HepG2 (cell line): ENCODE data around the gene VMO1. TPM values are rescaled to one million over a fixed set of nuclear protein-coding genes. Genes with fewer than 3 reads are reported as not detected.

ENCODE experiments used
- CBX1 ChIP-seq: IDR thresholded peaks from one replicate; pipeline ENCODE4 v1.6.1; 2016; ENCODE audit warnings: antibody characterized with exemption, low read depth
- DNMT3B ChIP-seq: conservative IDR thresholded peaks from 2 replicates; pipeline ENCODE4 v1.6.1; 2016; ENCODE audit warnings: missing biosample characterization, control low read depth
- EP300 ChIP-seq, 3 experiments: sonication (generic) in 1 of 3; formaldehyde crosslinking in 1 of 3; IDR thresholded peaks; 2 replicates each; pipeline versions ENCODE4 v1.5.1 to v1.6.1; 2011 to 2020; ENCODE audit warnings: low read depth in 2 of 3, low read length in 2 of 3, borderline replicate concordance in 1 of 3, improper control_type of control experiment in 1 of 3, mild to moderate bottlenecking in 1 of 3, missing genetic modification reagents in 1 of 3, moderate library complexity in 1 of 3
- ETV6 ChIP-seq: sonication (generic); formaldehyde crosslinking; conservative IDR thresholded peaks from 2 replicates; pipeline ENCODE4 v1.4.0; 2020; ENCODE audit warnings: missing genetic modification reagents
- GLI4 ChIP-seq: sonication (generic); formaldehyde crosslinking; IDR thresholded peaks from 2 replicates; pipeline ENCODE4 v1.5.1; 2020; ENCODE audit warnings: missing genetic modification reagents, mild to moderate bottlenecking, moderate library complexity, borderline replicate concordance
- HNRNPUL1 ChIP-seq: fragments of 200-400 bp; formaldehyde crosslinking; IDR thresholded peaks from 2 replicates; pipeline ENCODE4 v1.6.1; 2017; ENCODE audit warnings: low read depth, mild to moderate bottlenecking, low read length, moderate library complexity
- NR2F1 ChIP-seq, 2 experiments: fragments of 450-650 bp in 1 of 2; formaldehyde crosslinking in 1 of 2; IDR thresholded peaks; 2 replicates each; pipeline versions ENCODE4 v1.5.0 to v1.6.1; 2016 to 2020; ENCODE audit warnings: mild to moderate bottlenecking in 1 of 2, missing compliant biosample characterization in 1 of 2, missing genetic modification reagents in 1 of 2, moderate library complexity in 1 of 2
- PCBP1 ChIP-seq: fragments of 200-400 bp; formaldehyde crosslinking; IDR thresholded peaks from 2 replicates; pipeline ENCODE4 v1.6.1; 2017; ENCODE audit warnings: mild to moderate bottlenecking, low read depth, low read length, borderline replicate concordance
- PHF8 ChIP-seq: sonication (generic); formaldehyde crosslinking; IDR thresholded peaks from 2 replicates; pipeline ENCODE4 v1.5.0; 2020; ENCODE audit warnings: missing genetic modification reagents
- RBM39 ChIP-seq: fragments of 200-400 bp; formaldehyde crosslinking; IDR thresholded peaks from one replicate; pipeline ENCODE4 v1.6.1; 2018; ENCODE audit warnings: antibody characterized with exemption, mild to moderate bottlenecking, low read depth, low read length; ENCODE audit not compliant: poor library complexity, severe bottlenecking
- SIN3B ChIP-seq: fragments of 150-350 bp; IDR thresholded peaks from 2 replicates; pipeline ENCODE4 v1.6.1; 2014; ENCODE audit warnings: low read length
- TRIM22 ChIP-seq: fragments of 450-650 bp; IDR thresholded peaks from 2 replicates; pipeline ENCODE4 v1.6.1; 2017
- U2AF2 ChIP-seq: fragments of 200-400 bp; formaldehyde crosslinking; IDR thresholded peaks from 2 replicates; pipeline ENCODE4 v1.6.1; 2017; ENCODE audit warnings: low read depth, mild to moderate bottlenecking, low read length
- ZBTB7A ChIP-seq: sonication (generic); formaldehyde crosslinking; IDR thresholded peaks from 2 replicates; pipeline ENCODE4 v1.8.0; 2022; ENCODE audit warnings: mild to moderate bottlenecking, missing genetic modification reagents
- ZNF17 ChIP-seq: sonication (generic); formaldehyde crosslinking; IDR thresholded peaks from 2 replicates; pipeline ENCODE4 v1.5.0; 2020; ENCODE audit warnings: mild to moderate bottlenecking, missing genetic modification reagents
- ZNF235 ChIP-seq: sonication (generic); formaldehyde crosslinking; IDR thresholded peaks from 2 replicates; pipeline ENCODE4 v1.8.1; 2023; ENCODE audit warnings: mild to moderate bottlenecking, missing genetic modification reagents, borderline replicate concordance
- ZNF274 ChIP-seq: sonication (generic); formaldehyde crosslinking; IDR thresholded peaks from 2 replicates; pipeline ENCODE4 v1.5.1; 2020; ENCODE audit warnings: mild to moderate bottlenecking, missing genetic modification reagents
- ZNF282 ChIP-seq: fragments of 450-650 bp; IDR thresholded peaks from 2 replicates; pipeline ENCODE4 v1.6.1; 2018; ENCODE audit not compliant: partially characterized antibody
- ZNF343 ChIP-seq: sonication (generic); formaldehyde crosslinking; IDR thresholded peaks from 2 replicates; pipeline ENCODE4 v1.4.0; 2020; ENCODE audit warnings: mild to moderate bottlenecking, missing genetic modification reagents
- ZNF430 ChIP-seq: sonication (generic); formaldehyde crosslinking; IDR thresholded peaks from 2 replicates; pipeline ENCODE4 v1.9.0; 2021; ENCODE audit warnings: mild to moderate bottlenecking, missing genetic modification reagents
- ZNF605 ChIP-seq: sonication (generic); formaldehyde crosslinking; IDR thresholded peaks from 2 replicates; pipeline ENCODE4 v1.8.0; 2022; ENCODE audit warnings: mild to moderate bottlenecking, missing genetic modification reagents
- polyA plus RNA-seq, 8 experiments: library from polyadenylated mRNA; depleted of rRNA in 3 of 8; stranded (reverse) in 7 of 8; unstranded in 1 of 8; fragments of >200 nt; fragmentation: Illumina TruSeq in 4 of 8; extraction: Trizol in 4 of 8; gene quantifications; 2 replicates each; pipeline versions ENCODE4 v1.2.1 to v1.2.3, GENCODE V29; 2011 to 2016; ENCODE audit warnings: low read depth in 4 of 8, missing spikeins in 1 of 8, mixed read lengths in 1 of 8; ENCODE audit not compliant: insufficient read depth in 1 of 8
- total RNA-seq, 5 experiments: library from RNA; depleted of rRNA; stranded (reverse); fragments of >200 nt; fragmentation: Illumina TruSeq; extraction: Trizol; gene quantifications; 2 replicates each; pipeline ENCODE4 v1.2.3, GENCODE V29; 2016; ENCODE audit warnings: low read depth in 1 of 5
- TF ChIP-seq, protein P1 (sequence below): sonication (generic); formaldehyde crosslinking; IDR thresholded peaks from 2 replicates; pipeline ENCODE4 v1.5.0; 2020; ENCODE audit warnings: mild to moderate bottlenecking, missing genetic modification reagents
- TF ChIP-seq, protein P2 (sequence below): sonication (generic); formaldehyde crosslinking; IDR thresholded peaks from 2 replicates; pipeline ENCODE4 v1.4.0; 2020; ENCODE audit warnings: mild to moderate bottlenecking, missing genetic modification reagents
- TF ChIP-seq, protein P3 (sequence below): sonication (generic); formaldehyde crosslinking; IDR thresholded peaks from 2 replicates; pipeline ENCODE4 v1.9.0; 2022; ENCODE audit warnings: low read depth, missing genetic modification reagents

The VMO1 gene
- total and polyA plus RNA-seq, 2 of the 13 experiments (the other 11 are each of a cell fraction or from before 2014, with no cell fraction given) = not detected

GRCh38 chr17:4788159-4788806 lies 2.1 kb upstream of the VMO1 start (continued):
- TF ChIP-seq ZNF235 (CRISPR knock-in tag) (no peak), SIN3B (no peak), NR2F1 (CRISPR knock-in tag; IDR thresholded peaks at IDR 0.05) (peak in 1 of 2 experiments; percentile 55; a peak in 2 of 4 replicates), ZNF282 (no peak), ZNF430 (CRISPR knock-in tag) (no peak), CBX1 (no peak), ZBTB7A (CRISPR knock-in tag) (no peak), EP300 (IDR thresholded peaks at IDR 0.05; ENCODE audit: low read depth in 2 of 2, low read length in 2 of 2) (no peak), EP300 (CRISPR knock-in tag; IDR thresholded peaks at IDR 0.05; ENCODE audit: borderline replicate concordance) (no peak), PCBP1 (no peak), ZNF343 (CRISPR knock-in tag) (no peak), ZNF17 (CRISPR knock-in tag) (no peak), U2AF2 (no peak), ETV6 (CRISPR knock-in tag) (no peak), TRIM22 (no peak), RBM39 (no peak), DNMT3B (no peak), HNRNPUL1 (no peak), ZNF274 (no peak), ZNF605 (no peak; the same call in 1 of the 2 replicates), GLI4 (CRISPR knock-in tag) (no peak), PHF8 (no peak)
- TF ChIP-seq, protein P1, sequence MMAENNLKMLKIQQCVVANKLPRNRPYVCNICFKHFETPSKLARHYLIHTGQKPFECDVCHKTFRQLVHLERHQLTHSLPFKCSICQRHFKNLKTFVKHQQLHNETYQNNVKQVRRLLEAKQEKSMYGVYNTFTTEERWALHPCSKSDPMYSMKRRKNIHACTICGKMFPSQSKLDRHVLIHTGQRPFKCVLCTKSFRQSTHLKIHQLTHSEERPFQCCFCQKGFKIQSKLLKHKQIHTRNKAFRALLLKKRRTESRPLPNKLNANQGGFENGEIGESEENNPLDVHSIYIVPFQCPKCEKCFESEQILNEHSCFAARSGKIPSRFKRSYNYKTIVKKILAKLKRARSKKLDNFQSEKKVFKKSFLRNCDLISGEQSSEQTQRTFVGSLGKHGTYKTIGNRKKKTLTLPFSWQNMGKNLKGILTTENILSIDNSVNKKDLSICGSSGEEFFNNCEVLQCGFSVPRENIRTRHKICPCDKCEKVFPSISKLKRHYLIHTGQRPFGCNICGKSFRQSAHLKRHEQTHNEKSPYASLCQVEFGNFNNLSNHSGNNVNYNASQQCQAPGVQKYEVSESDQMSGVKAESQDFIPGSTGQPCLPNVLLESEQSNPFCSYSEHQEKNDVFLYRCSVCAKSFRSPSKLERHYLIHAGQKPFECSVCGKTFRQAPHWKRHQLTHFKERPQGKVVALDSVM = no peak
- TF ChIP-seq, protein P2, sequence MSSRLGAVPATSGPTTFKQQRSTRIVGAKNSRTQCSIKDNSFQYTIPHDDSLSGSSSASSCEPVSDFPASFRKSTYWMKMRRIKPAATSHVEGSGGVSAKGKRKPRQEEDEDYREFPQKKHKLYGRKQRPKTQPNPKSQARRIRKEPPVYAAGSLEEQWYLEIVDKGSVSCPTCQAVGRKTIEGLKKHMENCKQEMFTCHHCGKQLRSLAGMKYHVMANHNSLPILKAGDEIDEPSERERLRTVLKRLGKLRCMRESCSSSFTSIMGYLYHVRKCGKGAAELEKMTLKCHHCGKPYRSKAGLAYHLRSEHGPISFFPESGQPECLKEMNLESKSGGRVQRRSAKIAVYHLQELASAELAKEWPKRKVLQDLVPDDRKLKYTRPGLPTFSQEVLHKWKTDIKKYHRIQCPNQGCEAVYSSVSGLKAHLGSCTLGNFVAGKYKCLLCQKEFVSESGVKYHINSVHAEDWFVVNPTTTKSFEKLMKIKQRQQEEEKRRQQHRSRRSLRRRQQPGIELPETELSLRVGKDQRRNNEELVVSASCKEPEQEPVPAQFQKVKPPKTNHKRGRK (CRISPR knock-in tag) = no peak
- TF ChIP-seq, protein P3, sequence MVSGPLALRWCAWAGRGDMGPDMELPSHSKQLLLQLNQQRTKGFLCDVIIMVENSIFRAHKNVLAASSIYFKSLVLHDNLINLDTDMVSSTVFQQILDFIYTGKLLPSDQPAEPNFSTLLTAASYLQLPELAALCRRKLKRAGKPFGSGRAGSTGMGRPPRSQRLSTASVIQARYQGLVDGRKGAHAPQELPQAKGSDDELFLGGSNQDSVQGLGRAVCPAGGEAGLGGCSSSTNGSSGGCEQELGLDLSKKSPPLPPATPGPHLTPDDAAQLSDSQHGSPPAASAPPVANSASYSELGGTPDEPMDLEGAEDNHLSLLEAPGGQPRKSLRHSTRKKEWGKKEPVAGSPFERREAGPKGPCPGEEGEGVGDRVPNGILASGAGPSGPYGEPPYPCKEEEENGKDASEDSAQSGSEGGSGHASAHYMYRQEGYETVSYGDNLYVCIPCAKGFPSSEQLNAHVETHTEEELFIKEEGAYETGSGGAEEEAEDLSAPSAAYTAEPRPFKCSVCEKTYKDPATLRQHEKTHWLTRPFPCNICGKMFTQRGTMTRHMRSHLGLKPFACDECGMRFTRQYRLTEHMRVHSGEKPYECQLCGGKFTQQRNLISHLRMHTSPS = no peak
